ENCODE measurements around the gene CBLL1.

Gene CBLL1

DNA sequence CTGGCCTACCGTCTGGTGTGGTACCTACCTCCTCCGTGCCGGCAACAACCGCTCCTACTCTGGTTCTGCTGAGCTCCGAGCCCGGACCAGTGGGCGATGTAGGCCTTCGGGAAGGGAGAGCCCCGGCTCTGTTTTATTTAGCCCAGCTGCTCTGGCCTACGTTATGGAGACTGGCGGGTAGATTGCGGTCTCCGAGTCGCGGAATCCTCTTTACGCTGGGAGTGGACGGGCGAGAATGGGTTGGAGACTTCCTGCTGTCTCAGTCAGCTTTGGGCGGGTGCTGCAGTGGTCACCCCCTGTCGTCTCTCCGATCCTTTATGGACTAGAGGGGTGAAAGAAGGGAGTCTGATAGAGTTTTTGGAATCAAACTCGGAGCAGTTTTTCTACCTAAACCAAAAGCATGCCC is 406 bp downstream of the CBLL1 start:
- no peak for DNase-seq (ENCODE audit: low read depth)

DNA sequence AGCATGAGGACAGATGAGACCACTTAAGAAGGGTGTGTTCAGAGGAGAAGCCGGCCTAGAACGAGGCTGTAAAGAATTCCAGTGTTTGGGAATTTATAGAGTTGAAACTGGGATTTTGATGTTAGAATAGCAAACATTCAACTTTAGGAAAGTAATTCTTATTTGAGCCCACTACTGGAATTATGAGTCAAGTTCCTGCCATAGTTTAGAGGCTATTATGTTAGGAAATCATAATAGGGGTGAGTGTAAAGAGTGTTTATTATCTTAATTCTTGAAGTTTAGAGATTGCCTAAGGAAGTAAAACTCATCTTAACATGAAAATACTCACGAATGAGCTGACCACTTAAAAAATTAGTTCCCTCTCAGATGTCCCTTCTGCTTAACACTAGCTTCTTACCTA is 2.1 kb downstream of the CBLL1 start:
- DNase-seq (ENCODE audit: low read depth) = no peak

DNA sequence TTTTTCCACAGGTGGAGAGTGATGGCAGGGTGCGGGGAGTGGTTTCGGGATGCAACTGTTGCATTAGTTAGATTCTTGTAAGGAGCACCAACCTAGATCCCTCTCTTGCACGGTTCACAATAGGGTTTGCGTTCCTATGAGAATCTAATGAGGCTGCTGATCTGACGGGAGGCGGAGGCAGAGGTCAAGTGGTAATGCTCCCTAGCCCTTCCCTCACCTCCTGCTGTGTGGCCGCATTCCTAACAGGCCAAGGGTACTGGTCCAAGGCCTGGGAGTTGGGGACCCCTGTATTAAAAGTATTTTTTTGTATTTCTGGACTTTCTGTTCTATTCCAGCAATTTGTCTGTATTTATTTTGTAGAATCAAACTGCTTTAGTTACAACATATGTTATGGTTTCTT is 7.2 kb downstream of the CBLL1 start:
- DNase-seq (ENCODE audit: low read depth) = no peak

DNA sequence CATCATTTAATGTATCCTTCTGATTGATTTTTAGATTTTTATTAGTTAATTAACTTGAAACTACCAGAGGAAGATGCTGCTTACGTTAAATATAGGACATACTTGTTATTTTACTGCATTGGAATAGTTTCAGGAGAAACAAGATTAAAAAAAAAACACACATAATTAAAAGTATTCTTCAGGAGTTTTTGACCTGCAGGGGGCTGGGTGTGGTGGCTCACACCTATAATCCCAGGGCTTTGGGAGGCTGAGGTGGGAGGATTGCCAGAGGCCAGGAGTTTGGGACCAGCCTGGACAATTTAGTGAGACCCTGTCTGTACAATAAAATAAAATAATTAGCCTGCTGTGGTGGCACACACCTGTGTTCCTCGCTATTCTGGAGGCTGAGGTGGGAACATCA is 10.7 kb downstream of the CBLL1 start:
- DNase-seq (ENCODE audit: low read depth) = no peak

DNA sequence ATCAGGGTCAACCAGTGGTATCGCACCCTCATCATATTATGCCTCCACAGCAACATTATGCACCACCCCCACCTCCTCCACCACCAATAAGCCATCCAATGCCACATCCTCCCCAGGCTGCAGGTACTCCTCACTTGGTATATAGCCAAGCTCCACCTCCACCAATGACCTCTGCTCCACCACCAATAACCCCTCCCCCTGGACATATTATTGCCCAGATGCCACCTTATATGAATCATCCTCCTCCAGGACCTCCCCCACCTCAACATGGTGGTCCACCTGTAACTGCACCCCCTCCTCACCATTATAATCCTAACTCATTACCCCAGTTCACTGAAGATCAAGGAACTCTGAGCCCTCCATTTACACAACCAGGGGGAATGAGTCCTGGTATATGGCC is 14.7 kb downstream of the CBLL1 start:
- DNase-seq (ENCODE audit: low read depth) = no peak

DNA sequence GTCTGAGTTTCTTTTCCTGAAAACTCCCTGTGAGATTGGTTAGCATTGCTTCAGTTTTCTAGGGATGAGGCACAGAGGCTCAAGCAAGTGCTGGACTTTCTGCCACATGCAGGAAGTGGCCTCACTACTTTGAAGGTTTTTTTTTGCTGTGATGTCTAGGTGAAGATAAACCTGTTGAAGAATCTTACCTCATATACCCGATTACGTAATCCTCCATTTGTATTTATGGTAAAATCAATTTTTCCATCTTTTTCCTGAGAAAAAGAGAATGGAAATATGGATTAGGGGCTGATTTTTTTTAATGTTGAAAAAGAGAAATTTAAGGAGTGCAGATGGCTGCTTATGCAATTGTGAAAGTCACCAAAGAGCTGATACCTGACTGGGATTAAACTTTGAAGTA is 23.4 kb downstream of the CBLL1 start:
- no peak for DNase-seq (ENCODE audit: low read depth)

DNA sequence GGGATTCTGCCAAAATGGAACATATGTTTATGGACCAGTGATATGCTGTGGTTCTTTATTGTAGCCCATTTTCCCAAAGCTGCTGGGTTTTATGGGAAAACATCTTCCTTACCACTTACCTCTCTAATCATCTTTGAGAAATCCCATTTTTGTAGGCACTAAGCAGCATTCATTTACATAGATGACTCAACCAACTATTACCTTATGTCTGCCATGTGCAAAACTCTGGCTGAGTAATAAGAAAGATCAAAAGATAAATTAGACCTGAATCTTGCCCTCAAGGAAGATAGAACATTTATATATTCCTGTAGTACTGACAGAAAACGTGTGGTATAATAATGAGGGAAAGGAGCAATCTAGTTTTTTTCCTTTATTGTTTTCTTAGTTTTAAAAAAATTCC is 24.3 kb downstream of the CBLL1 start:
- DNase-seq (ENCODE audit: low read depth) = no peak

DNA sequence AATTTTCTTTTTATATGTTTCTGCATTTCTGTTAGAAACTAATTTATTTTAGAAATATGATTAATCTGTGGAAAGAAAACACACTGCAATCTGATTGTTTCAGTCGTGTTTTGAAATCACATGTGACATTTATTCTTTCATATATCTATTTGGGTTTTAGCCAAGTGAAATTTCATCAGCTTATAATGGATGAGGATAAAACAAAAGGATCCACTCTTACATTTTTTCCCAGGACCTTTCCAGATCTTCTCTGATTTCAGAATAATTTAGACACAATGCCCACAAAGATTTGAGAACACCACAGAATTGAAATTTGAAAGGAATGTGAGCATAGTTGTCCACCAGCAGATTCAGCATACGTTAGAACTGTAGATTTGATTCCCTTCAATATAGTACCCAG is 29.1 kb downstream of the CBLL1 start:
- DNase-seq (ENCODE audit: low read depth) = no peak

DNA sequence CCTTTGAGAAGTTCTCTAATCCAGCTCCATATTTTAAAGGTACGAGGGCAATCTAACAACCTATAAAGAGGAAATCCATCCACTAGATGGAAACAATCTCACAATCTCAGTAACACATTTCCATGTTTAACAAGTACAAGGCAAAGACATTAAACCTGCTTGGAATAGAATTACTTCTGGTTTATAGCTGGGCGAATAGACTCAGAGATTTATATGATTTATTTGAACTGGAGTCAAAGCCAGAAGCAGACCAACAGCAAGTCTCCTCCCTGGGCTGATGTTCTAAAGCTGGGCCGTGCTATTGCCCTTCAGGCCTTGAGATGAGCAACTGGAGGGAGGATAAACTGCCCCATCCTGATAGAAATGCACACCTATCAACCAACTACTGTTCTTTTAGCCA is 33.8 kb downstream of the CBLL1 start:
- no peak for DNase-seq (ENCODE audit: low read depth)

DNA sequence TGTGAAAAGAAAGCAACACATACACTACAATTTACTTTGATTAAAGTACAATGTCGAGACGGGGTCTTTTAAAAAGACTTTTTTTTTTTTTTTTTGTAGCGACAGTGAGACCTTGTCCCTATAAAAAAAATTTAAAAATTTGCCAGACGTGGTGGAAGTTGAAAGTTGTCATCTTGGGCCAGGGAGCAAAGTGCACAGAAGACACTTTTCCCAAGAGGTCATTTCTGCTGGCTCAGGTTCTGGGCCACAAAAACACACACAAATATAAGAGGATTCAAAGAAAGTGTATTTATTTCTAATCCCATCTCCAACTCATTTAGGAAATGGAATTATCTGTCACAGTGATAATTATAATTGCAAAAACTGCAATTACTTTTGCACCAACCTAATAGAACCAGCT is 34.3 kb downstream of the CBLL1 start:
- no peak for DNase-seq (ENCODE audit: low read depth)

DNA sequence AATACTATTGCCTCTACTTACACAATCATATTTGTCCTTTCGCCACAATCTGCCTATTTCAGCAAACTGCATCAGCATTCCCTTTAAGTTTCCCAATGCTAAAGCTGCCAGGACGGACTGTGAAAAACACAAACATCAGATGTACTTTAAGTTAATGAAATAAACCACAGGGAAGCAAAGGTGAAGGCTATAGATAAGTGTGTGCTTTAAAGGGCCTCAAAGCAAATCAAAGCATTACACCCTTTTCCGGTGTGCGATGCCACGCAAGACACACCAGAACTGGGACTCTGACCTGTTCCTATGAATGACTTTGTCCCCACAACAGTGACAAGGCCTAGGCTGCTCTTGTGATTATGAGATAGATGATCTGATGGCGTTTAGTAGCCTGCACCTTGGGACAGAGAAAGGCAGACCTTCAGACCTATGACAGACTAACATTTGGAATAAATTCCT is 35.7 kb downstream of the CBLL1 start:
- DNase-seq (ENCODE audit: low read depth) = no peak

DNA sequence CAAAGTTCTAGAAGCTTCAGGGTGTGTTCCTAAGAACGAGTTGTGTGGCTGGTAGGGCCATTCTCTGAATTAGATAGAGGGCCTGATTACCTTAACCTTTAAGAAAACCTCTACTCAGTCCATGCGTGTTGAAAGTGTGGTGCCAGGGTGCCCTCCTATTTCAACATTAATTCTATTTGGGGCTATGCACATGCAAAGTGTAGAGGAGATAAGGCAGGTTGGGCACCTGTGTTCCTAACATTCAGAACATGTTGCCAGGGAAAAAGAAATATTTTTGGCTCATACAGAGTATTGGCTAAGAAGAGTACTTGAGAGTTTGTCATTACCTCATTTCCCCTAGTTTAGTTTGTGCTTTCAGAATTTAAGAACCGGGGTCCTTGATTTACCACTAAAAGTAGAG is 38.4 kb downstream of the CBLL1 start:
- no peak for DNase-seq (ENCODE audit: low read depth)

DNA sequence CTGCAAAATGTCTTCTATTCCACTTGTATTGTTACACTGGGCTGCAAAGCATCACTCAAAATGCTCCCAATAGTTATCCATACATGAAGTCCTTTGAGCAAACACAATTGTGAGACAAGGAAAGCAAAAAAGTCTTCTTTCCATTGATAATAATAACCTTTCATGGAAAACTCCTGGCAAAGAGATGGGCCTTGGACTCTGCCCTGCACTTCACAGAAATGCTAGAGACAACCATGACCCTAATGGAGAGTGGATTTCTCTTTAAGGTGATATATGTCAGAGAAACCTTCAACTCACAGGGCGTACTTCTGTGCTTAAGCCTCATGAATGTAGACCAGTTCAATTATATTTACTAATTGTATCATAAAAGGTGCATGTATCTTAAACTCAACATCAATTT is 39.7 kb downstream of the CBLL1 start:
- DNase-seq (ENCODE audit: low read depth) = no peak

DNA sequence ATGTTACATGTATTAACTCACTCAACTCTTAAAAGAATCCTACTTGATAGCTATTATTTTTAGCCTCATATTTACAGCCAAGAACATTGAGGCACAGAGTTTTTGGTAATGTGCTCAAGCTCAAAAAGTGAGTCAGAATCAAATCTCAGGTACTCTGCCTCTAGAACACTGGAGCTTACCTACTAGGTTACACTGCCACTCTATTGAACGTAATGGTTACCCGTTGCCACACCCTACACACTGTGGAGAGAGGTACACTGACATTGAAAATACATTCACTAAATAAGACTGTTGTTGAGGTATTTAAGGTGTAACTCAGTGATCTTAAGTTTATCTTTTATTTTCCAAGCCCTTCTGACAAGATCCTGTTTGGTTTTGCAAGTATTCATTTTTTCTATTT is 41.2 kb downstream of the CBLL1 start:
- no peak for DNase-seq (ENCODE audit: low read depth)

DNA sequence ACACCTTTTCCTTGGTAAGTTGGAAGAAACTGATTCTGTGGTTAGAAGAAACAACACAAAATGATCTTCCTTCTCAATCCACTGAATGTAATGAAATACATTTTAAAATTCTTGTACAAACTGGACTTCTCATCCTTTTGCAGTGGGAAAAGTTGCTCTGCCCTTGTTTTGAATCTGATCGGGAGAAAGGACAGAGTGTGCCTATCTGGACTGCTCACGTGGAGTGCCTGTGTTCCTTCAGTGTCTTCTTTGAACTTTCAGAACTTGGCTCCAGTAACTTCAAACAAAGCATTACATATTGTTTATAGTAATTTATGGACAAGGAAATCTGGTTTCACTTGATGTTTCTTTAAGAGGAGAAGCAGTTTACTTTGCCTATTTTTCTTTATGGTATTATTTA is 42.0 kb downstream of the CBLL1 start:
- DNase-seq (ENCODE audit: low read depth) = no peak

DNA sequence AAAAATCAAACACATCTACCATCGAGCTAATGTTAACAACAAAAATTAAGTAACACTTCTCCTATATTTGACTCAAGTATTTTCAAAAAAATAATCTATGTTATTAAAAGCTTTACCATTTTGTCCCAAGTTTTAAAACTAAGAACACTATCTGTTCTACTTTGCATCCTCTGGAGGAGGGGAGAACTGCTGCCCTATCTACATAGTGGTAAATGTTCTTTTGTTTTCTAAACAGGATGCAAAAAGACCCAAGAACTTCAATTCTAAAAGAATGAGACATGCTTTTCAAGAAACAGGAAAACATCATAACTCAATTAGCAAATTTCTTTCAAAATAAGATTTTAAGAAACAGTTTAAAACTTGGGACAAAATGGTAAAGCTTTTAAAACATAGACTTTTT is 44.3 kb downstream of the CBLL1 start:
- DNase-seq (ENCODE audit: low read depth) = no peak

DNA sequence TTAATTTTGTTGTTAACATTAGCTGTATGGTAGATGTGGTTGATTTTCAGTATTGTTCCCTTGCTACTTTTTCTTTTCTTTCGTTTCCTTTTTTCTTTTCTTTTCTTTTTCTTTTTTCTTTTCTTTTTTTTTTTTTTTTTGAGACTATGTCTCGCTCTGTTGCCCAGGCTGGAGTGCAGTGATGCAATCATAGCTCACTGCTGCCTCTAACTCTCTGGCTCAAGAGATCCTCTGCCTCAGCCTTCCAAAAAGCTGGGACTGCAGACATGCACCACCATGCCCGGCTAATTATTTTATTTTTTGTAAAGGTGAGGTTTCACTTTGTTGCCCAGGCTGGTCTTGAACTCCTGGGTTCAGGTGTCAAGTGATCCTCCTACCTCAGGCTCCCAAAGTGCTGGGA is 44.7 kb downstream of the CBLL1 start:
- no peak for DNase-seq (ENCODE audit: low read depth)

DNA sequence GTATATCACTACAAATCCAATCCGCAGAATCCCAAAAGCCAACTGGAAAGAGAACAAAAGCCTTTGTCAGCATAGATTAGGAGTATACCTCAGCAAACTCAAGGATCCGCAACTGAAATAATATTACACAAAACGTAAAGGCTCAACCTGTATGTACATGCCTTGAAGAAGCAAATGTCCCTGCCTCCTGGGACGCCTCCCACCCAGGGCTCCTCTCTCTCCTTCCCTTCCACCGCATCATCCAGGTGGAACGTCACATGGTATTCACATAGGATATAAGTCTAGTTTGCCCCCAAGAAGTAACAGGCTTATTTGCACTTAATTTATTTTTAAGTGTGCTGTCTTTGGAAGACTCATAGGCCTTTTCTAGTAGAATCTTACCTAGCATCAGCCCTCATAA is 45.7 kb downstream of the CBLL1 start:
- DNase-seq (ENCODE audit: low read depth) = no peak

DNA sequence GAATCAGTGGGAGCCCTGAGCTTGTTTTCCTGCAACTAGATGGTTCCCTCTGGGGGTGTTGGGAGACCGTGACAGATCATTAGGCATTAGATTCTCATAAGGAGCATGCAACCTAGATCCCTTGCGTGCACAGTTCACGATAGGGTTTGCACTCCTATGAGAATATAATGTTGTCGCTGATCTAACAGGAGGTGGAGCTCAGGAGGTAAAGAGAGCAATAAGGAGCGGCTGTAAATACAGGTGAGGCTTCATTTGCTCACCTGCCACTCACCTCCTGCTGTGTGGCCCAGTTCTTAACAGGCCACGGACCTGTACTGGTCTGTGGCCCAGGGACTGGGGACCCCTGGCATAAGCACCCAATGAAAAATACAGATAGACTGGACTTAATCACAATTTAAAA is 48.4 kb downstream of the CBLL1 start:
- DNase-seq (ENCODE audit: low read depth) = no peak

DNA sequence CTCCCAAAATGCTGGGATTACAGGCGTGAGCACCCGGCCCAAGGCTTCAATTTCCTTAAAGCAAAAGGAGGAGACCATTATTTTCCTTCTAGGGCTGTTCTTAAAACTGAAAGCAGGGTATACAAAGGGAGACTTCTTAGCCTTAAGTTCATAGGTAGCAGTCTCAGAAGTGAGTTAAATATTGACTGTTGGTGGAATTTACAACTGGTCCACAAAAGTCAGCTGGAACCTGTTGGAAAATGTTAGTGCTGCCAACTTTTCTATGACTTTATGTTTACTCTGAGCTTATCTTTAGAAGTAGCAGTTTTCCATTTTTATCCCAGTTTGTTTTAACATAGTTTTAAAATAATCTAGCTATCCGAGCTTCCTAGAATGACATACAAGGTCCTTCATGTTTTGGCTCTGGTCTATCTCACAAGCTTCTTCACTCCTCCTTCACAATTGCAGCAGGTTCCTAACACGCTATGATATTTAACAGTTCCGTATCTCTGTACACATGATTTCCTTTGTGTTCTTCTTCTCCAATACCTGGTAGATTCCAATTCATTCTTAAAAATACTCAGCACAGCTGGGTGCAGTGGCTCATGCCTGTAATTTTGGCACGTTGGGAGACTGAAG is 55.8 kb downstream of the CBLL1 start:
- no peak for DNase-seq (ENCODE audit: low read depth)

DNA sequence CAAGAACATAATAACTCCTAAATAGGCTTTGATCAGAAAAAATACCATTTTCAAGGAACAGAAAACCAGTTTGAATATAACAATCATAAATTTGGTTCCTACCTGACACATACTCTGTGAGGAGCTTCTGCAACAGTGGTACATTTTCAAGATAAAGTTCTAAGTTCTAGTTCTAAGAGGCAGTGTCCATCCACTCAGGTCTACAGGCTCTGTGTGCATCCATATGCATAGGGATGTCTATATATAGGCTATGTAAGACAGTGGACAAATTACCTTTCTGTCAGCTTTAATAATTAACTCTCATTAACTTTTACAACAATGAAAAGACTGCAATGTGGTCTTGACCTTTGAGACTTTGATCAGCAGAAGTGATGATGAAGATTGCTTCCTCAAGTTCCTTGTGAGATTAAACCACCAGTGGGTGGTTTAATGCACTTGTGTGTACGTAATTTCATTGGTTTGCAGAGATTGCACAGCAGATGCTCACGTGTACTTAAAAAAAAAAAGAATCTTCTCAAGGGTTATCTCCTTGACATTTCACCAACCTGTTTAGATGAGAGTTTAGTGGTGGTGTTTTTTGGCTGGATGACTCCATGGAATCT is 59.2 kb downstream of the CBLL1 start, which contains the start of gene SLC26A3:
SLC26A3 (minus strand) TSS at position 215 of the 602 bp plus-strand sequence. CDS start 8,714 bp downstream, outside the sequence.
- DNase-seq (ENCODE audit: low read depth) = no peak

DNA sequence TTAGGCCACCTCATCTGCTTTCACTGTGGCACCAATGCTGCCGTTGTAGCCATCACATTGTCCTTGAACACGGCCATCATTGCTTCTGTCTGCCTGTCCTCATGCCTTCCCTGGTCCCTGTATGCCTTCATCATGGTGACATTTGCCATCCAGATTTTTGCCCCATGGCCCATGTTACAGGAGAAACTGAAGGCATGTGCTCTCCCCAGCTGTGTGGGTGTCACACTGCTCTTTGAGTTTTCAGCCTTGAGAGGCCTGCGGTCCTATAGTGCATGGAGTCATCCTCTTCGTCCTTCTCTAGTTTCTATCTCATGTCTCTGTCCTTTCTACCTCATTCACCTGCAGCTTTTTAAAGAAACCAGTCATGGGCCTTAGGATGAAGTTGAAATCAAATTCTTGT is 65.2 kb downstream of the CBLL1 start:
- DNase-seq (ENCODE audit: low read depth) = no peak

DNA sequence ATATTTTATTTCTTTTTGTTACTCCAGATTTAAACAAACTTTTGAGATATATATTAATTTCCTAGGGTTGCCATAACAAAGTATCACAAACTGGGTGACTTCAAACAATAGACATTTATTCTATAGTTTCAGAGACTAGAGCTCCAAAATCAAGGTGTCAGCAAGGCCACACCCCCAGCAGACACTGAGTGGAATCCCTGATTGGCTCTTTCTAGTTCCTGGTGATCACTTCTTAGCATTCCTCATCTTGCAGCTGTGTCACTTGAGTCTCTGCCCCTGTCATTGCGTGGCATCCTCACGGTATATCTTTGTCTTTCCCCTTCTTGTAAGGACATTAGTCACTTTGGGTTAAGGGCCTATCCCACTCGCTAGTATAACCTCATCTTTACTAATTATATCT is 66.7 kb downstream of the CBLL1 start:
- no peak for DNase-seq (ENCODE audit: low read depth)

Data from fibroblast of gingiva (primary cell).